Astrocyte (in vitro differentiated cells and primary cell): ENCODE data around the gene GPNMB. TPM values are rescaled to one million over a fixed set of nuclear protein-coding genes. Genes with fewer than 3 reads are reported as not detected.

Source experiments
- DNase-seq: peaks from one replicate; pipeline ENCODE4 v3.0.0-alpha.2; 2010; ENCODE audit warnings: low read depth
- FAIRE-seq: peaks from 2 replicates; lab custom pipeline; 2011; peaks lifted over from hg19 to GRCh38; lab: Jason Lieb, UNC
- H2AFZ ChIP-seq: 2 replicates; pipeline ENCODE4 v1.6.0; 2012; ENCODE audit warnings: low read depth, low read length, inconsistent platforms
- H3K27ac ChIP-seq: 2 replicates; pipeline ENCODE4 v1.5.1; 2011; ENCODE audit warnings: low read depth, low read length, inconsistent platforms
- H3K27me3 ChIP-seq: 2 replicates; pipeline ENCODE4 v1.6.0; 2011; ENCODE audit warnings: low read length, inconsistent platforms; ENCODE audit not compliant: insufficient read depth
- H3K36me3 ChIP-seq: 2 replicates; pipeline ENCODE4 v1.5.1; 2011; ENCODE audit warnings: low read length, inconsistent platforms; ENCODE audit not compliant: insufficient read depth
- H3K4me1 ChIP-seq: 2 replicates; pipeline ENCODE4 v1.5.1; 2011; ENCODE audit warnings: low read length, inconsistent platforms; ENCODE audit not compliant: insufficient read depth
- H3K4me2 ChIP-seq: 2 replicates; pipeline ENCODE4 v1.6.0; 2012; ENCODE audit warnings: low read length, inconsistent platforms
- H3K4me3 ChIP-seq: 2 replicates; pipeline ENCODE4 v1.5.1; 2011; ENCODE audit warnings: low read depth, mild to moderate bottlenecking, low read length, inconsistent platforms; ENCODE audit not compliant: insufficient read depth
- H3K79me2 ChIP-seq: 2 replicates; pipeline ENCODE4 v1.6.0; 2012; ENCODE audit warnings: mild to moderate bottlenecking, low read length, inconsistent platforms; ENCODE audit not compliant: insufficient read depth
- H3K9ac ChIP-seq: 2 replicates; pipeline ENCODE4 v1.6.0; 2012; ENCODE audit warnings: mild to moderate bottlenecking, low read length, inconsistent platforms
- H3K9me3 ChIP-seq: 2 replicates; pipeline ENCODE4 v1.5.1; 2012; ENCODE audit warnings: low read depth, mild to moderate bottlenecking, low read length, inconsistent platforms; ENCODE audit not compliant: insufficient read depth
- H4K20me1 ChIP-seq: 2 replicates; pipeline ENCODE4 v1.6.0; 2012; ENCODE audit warnings: low read length, inconsistent platforms; ENCODE audit not compliant: insufficient read depth
- H3K27ac Mint-ChIP-seq: one replicate; pipeline ENCODE4 v1.8.0; 2021; ENCODE audit warnings: mild to moderate bottlenecking, mixed read lengths; ENCODE audit not compliant: unreplicated experiment
- H3K27me3 Mint-ChIP-seq: one replicate; pipeline ENCODE4 v1.8.0; 2021; ENCODE audit warnings: low read depth, mixed read lengths; ENCODE audit not compliant: unreplicated experiment
- H3K36me3 Mint-ChIP-seq: one replicate; pipeline ENCODE4 v1.8.0; 2021; ENCODE audit warnings: low read depth, mixed read lengths; ENCODE audit not compliant: unreplicated experiment
- H3K4me1 Mint-ChIP-seq: one replicate; pipeline ENCODE4 v1.8.0; 2021; ENCODE audit warnings: low read depth, mixed read lengths; ENCODE audit not compliant: unreplicated experiment
- H3K4me3 Mint-ChIP-seq: one replicate; pipeline ENCODE4 v1.8.0; 2021; ENCODE audit warnings: mild to moderate bottlenecking, moderate library complexity, mixed read lengths; ENCODE audit not compliant: unreplicated experiment
- H3K9me3 Mint-ChIP-seq: one replicate; pipeline ENCODE4 v1.8.0; 2021; ENCODE audit warnings: mild to moderate bottlenecking, mixed read lengths; ENCODE audit not compliant: unreplicated experiment
- CTCF ChIP-seq: IDR thresholded peaks from 2 replicates; pipeline ENCODE4 v1.5.1; 2011; ENCODE audit warnings: low read depth, mild to moderate bottlenecking, inconsistent platforms, low read length, moderate library complexity; ENCODE audit not compliant: insufficient read depth
- EZH2 ChIP-seq: IDR thresholded peaks from 2 replicates; pipeline ENCODE4 v1.6.1; 2012; ENCODE audit warnings: mild to moderate bottlenecking, low read length, inconsistent platforms; ENCODE audit not compliant: insufficient read depth
- total RNA-seq: library from RNA; stranded (reverse); gene quantifications from 2 replicates; pipeline ENCODE4 v1.2.1, GENCODE V29; 2021

GPNMB gene
- total RNA-seq, 1 donor from 2014 or later, result 0.91 TPM

- H3K27ac ChIP-seq, result no peak overlapping the region
- FAIRE-seq, result no peak
Measured at GRCh38 chr7:23315366-23315765, 68.8 kb downstream of the GPNMB start.

More at GRCh38 chr7:23315366-23315765, 68.8 kb downstream of the GPNMB start:
- Histone ChIP-seq H3K4me3 (no peak overlapping the region), H3K4me1 (peaks cover 16% of the 10 kb centered on the region), H3K9me3 (no peaks in the 10 kb centered on the region), H3K36me3 (peaks cover 58% of the 10 kb centered on the region), H3K27me3 (no peaks in the 10 kb centered on the region), H3K9ac (no peak overlapping the region), H3K4me2 (no peak overlapping the region), H3K79me2 (peaks cover 14% of the 10 kb centered on the region), H4K20me1 (peaks cover 12% of the 10 kb centered on the region), H2AFZ (no peak overlapping the region)
- Mint-ChIP-seq H3K4me1 (peaks cover 7% of the 10 kb centered on the region), H3K27me3 (no peaks in the 10 kb centered on the region), H3K9me3 (no peaks in the 10 kb centered on the region), H3K36me3 (peaks cover 30% of the 10 kb centered on the region), H3K27ac (no peak overlapping the region), H3K4me3 (no peak overlapping the region)
- TF ChIP-seq EZH2, result no peak
- no peak for TF ChIP-seq CTCF
- peak; percentile 47 for DNase-seq

Other genes with a start within 250 kb of the GPNMB start
- gene HYCC1, start 232.6 kb upstream of the GPNMB start, total RNA-seq, result 78.5 and 79.8 TPM in 2 replicates
- gene KLHL7, start 141.0 kb upstream of the GPNMB start, total RNA-seq, result 34.6 and 38.7 TPM in 2 replicates
- 36.9 and 37.0 TPM in 2 replicates for gene NUP42, start 64.7 kb upstream of the GPNMB start, total RNA-seq
- gene MALSU1, start 52.6 kb downstream of the GPNMB start, total RNA-seq, result 55.9 and 62.3 TPM in 2 replicates
- 69.9 and 79.5 TPM in 2 replicates for gene IGF2BP3, start 223.7 kb downstream of the GPNMB start, total RNA-seq